ENCODE results near the gene HPRT1. TPM values are rescaled to one million over a fixed set of nuclear protein-coding genes. Genes with fewer than 3 reads are reported as not detected.
A peak's percentile ranks its signal among the peaks of the same experiment; 100 is the strongest.

The HPRT1 gene
- total RNA-seq, 1 donor from 2014 or later, result 14.5 TPM

DNA sequence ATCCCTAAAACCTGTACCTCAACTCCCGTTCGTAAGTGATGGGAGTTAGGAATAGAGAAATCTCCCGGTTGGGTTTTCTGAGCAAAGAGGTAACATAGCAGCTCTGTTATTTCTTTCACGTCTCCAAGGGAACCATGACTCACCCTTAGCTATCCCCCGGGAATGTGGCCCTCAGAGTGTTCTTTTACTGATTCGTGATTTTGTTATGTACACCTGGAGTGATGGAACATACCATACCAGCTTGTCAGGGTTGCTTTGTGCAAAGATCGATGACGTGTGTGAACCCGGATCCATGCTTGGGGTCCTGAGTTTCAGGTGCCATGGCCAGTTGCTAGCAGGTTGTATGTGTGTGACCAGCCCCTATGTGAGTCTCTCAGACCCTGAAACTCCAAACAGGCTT lies 52.6 kb downstream of the HPRT1 start:
- Histone ChIP-seq H3K4me1 (no peaks in the 10 kb centered on the region), H3K36me3 (no peaks in the 10 kb centered on the region), H3K9me3 (no peaks in the 10 kb centered on the region), H3K27ac (no peak overlapping the region), H3K27me3 (no peaks in the 10 kb centered on the region), H3K4me3 (no peak overlapping the region)
- TF ChIP-seq POLR2AphosphoS5 (IDR thresholded peaks at IDR 0.05; ENCODE audit: insufficient read depth in 1 of 2, low read depth in 1 of 2) (no peak), POLR2A (IDR thresholded peaks at IDR 0.05) (no peak)
- TF ChIP-seq, protein P1, sequence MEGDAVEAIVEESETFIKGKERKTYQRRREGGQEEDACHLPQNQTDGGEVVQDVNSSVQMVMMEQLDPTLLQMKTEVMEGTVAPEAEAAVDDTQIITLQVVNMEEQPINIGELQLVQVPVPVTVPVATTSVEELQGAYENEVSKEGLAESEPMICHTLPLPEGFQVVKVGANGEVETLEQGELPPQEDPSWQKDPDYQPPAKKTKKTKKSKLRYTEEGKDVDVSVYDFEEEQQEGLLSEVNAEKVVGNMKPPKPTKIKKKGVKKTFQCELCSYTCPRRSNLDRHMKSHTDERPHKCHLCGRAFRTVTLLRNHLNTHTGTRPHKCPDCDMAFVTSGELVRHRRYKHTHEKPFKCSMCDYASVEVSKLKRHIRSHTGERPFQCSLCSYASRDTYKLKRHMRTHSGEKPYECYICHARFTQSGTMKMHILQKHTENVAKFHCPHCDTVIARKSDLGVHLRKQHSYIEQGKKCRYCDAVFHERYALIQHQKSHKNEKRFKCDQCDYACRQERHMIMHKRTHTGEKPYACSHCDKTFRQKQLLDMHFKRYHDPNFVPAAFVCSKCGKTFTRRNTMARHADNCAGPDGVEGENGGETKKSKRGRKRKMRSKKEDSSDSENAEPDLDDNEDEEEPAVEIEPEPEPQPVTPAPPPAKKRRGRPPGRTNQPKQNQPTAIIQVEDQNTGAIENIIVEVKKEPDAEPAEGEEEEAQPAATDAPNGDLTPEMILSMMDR (IDR thresholded peaks at IDR 0.05), result no peak
- DNase-seq (ENCODE audit: extremely low spot score in 2 of 2), result no peak
- intact Hi-C loops (cut with DNase I), result no loop called here

DNA sequence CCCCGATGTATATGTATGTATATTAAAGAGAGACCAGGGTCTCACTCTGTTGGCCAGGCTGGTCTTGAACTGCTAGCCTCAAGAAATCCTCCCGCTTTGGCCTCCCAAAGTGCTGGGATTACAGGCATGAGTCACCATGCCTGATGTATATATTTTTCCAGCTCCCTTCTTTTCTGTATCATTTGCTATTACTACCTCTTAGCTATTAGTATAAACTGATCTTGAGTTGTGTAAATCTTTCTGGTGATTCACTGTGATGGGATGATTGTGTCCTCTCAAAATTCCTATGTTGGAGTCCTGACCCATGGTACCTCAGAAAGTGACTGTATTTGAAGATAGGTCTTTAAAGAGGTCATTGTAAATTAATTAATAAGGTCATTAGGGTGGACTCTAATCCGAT lies 53.1 kb downstream of the HPRT1 start:
- intact Hi-C loops (cut with DNase I), result no loop called here
- TF ChIP-seq POLR2AphosphoS5 (IDR thresholded peaks at IDR 0.05; ENCODE audit: insufficient read depth in 1 of 2, low read depth in 1 of 2) (no peak), POLR2A (IDR thresholded peaks at IDR 0.05) (no peak)
- TF ChIP-seq, protein P1 (IDR thresholded peaks at IDR 0.05), result no peak
- no peaks in the 10 kb centered on the region for H3K27me3 ChIP-seq

DNA sequence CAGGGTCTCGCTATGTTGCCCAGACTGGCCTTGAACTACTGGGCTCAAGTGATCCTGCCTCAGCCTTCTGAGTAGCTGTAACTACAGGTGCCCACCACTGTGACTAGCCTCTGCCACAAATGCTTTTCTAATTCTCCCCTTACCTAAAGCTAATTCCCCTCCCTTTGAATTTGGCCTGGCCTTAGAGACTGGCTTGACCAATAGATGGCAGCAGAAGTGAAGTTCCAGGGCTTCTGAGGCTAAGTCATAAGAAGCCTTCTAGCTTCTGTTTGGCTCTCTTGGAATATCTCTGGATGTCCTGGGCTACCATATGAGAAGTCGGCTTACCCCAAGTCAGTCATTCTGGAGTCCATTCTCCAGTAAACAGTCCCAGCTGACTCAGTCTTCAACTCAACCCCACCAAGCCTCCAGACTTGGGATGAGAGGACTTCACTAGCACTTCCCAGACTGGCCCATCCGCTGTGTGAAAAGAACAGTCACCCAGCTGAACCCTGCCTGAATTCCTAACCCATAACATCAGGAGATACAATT lies 61.0 kb downstream of the HPRT1 start:
- H3K36me3 ChIP-seq, result no peaks in the 10 kb centered on the region
- DNase-seq (ENCODE audit: extremely low spot score in 2 of 2), result peak in 1 of 2 donors; percentile 6
- intact Hi-C loops (cut with DNase I), result no loop called here
- TF ChIP-seq, protein P1 (IDR thresholded peaks at IDR 0.05), result peak in 1 of 3 experiments; percentile 19
- TF ChIP-seq POLR2A (IDR thresholded peaks at IDR 0.05), result no peak
- no peak overlapping the region for H3K4me3 ChIP-seq
- H3K4me1 ChIP-seq, result no peaks in the 10 kb centered on the region
- H3K27me3 ChIP-seq, result no peaks in the 10 kb centered on the region
- H3K27ac ChIP-seq, result no peak overlapping the region
- H3K9me3 ChIP-seq, result no peaks in the 10 kb centered on the region

More for the DNA sequence above, 53.1 kb downstream of the HPRT1 start:
- no peak for DNase-seq (ENCODE audit: extremely low spot score in 2 of 2)
- H3K9me3 ChIP-seq, result no peaks in the 10 kb centered on the region
- H3K4me1 ChIP-seq, result no peaks in the 10 kb centered on the region
- H3K4me3 ChIP-seq, result no peak overlapping the region
- no peaks in the 10 kb centered on the region for H3K36me3 ChIP-seq
- H3K27ac ChIP-seq, result no peak overlapping the region

DNA sequence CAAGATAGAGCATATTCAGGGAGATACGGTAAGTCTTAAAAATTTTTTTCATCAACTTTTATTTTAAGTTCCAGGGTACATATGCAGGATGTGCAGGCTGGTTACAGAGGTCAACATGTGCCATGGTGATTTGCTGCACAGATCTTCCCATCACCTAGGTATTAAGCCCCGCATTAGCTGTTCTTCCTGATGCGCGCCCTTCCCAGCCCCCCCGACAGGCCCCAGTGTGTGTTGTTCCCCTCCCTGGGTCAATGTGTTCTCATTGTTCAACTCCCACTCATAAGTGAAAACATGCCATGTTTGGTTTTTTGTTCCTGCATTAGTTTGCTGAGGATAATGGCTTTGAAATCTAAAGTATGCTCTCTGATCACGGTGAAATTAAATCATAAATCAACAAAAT lies 64.2 kb downstream of the HPRT1 start:
- Histone ChIP-seq H3K9me3 (no peaks in the 10 kb centered on the region), H3K4me1 (no peaks in the 10 kb centered on the region), H3K36me3 (no peaks in the 10 kb centered on the region), H3K4me3 (no peak overlapping the region), H3K27ac (no peak overlapping the region), H3K27me3 (no peaks in the 10 kb centered on the region)
- intact Hi-C loops (cut with DNase I), result no loop called here
- TF ChIP-seq POLR2AphosphoS5 (IDR thresholded peaks at IDR 0.05; ENCODE audit: insufficient read depth in 1 of 2, low read depth in 1 of 2) (no peak), POLR2A (IDR thresholded peaks at IDR 0.05) (no peak)
- TF ChIP-seq, protein P1 (IDR thresholded peaks at IDR 0.05), result no peak
- DNase-seq (ENCODE audit: extremely low spot score in 2 of 2), result peak in 1 of 2 donors; percentile 56

DNA sequence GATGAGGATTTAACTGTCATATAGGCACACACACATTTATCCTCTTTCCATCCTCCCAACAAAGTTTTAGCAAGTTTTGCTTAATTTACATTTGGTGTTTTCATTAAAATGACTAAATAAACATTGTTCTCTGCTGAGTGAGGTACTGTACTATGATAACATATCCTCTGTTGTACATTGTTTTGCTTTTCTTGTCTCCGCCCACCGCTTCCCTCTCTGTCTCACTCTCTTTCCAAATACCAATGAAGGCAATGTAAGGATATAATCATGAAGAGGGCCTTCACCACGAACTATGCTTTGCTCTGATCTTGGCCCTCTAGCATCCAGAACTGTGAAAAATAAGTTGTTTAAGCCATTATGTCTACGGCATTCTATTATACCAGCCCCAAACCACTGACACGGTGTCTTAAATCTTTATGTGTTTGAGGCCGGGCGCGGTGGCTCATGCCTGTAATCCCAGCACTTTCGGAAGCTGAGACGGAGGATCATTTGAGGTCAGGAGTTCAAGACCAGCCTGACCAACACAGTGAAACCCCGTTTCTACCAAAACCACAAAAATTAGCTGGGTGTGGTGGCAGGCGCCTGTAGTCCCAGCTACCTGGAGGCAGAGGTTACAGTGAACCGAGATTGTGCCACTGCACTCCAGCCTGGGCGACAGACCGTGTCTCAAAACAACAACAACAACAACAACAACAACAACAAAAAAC lies 65.3 kb downstream of the HPRT1 start:
- Histone ChIP-seq H3K36me3 (no peaks in the 10 kb centered on the region), H3K27me3 (no peaks in the 10 kb centered on the region), H3K4me1 (no peaks in the 10 kb centered on the region), H3K4me3 (no peak overlapping the region), H3K9me3 (no peaks in the 10 kb centered on the region), H3K27ac (no peak overlapping the region)
- DNase-seq (ENCODE audit: extremely low spot score in 2 of 2), result peak in 1 of 2 donors; percentile 5
- intact Hi-C loops (cut with DNase I), result no loop called here
- no peak for TF ChIP-seq POLR2AphosphoS5 (IDR thresholded peaks at IDR 0.05; ENCODE audit: insufficient read depth in 1 of 2, low read depth in 1 of 2)
- TF ChIP-seq, protein P1 (IDR thresholded peaks at IDR 0.05), result no peak
- no peak for TF ChIP-seq POLR2A (IDR thresholded peaks at IDR 0.05)

Measured in vagina (tissue), 2 donors.